NOMO-1 treated with dmso at 0.1 percent for 144 hours (cell line): ENCODE data around the gene RAB3B.
"Not testable (repeated sequence)": the region's sequence is repeated elsewhere in the genome, so short reads cannot be mapped to it uniquely, and the experiment has no call there.

Source experiments
- DNase-seq: peaks from one replicate; lab custom pipeline; 2025; ENCODE audit not compliant: unreplicated experiment; lab: John Stamatoyannopoulos, UW

Gene RAB3B

GRCh38 chr1:51875836-51876235, 114.7 kb downstream of the RAB3B start:
- DNase-seq: no peak

DNA sequence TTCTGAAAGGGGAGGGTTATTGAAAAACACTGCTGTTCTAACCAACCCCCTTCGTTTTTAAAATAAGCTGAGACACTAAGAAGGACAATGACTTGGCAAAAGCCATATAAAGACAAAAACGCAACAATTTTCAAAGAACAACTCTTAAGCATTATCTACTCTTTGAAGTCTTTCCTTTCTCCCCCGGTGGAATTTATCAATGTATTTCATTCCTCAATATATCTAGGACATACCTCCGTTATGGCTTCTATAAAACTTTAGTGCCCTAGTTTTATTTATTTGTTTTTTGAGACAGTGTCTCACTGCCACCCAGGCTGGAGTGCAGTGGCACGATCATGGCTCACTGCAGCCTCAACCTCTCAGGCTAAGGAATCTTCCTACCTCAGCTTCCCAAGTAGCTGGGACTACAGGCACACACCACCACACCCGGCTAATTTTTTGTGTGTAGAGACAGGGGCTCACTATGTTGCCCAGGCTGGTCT, 115.2 kb downstream of the RAB3B start:
- DNase-seq: no peak

GRCh38 chr1:51873270-51873669, 117.2 kb downstream of the RAB3B start:
- not testable (repeated sequence) for DNase-seq

GRCh38 chr1:51871351-51871975, 119.0 kb downstream of the RAB3B start:
- DNase-seq: no peak

GRCh38 chr1:51870603-51871350, 119.7 kb downstream of the RAB3B start:
- no peak for DNase-seq

DNA sequence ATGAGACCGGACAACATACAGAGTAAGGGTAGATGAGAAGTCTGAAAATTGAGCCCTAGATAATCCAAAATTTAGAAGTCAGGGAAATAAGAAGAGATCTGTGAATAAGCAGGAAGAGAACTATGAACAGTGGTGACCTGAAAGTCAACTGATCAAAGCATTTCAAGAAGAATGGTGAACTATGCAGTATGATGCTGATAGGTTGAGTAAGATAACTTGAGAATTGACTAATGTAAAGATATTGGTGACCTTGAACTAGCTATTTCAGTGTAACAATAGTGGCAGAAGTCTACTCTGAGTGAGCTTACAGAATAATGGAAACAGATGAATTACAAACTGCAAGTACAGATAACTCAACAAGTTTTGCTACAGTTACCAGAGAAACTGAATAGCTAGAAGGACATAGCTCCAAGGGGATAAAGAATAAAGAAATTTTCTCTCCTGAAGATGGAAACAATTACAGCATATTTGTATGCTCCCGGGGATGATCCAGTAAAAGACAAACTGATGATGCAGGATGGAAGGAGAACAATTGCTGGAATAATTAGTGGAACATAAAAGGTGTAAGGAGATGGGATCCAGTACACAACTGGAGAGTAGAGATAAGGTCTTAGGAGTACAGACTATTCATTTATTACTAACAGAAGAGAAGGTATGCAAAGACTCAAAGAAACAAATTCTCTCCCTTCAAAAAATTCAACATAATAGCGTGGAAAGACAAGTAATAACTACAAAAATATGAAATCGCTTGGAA, 122.8 kb downstream of the RAB3B start:
- no peak for DNase-seq

DNA sequence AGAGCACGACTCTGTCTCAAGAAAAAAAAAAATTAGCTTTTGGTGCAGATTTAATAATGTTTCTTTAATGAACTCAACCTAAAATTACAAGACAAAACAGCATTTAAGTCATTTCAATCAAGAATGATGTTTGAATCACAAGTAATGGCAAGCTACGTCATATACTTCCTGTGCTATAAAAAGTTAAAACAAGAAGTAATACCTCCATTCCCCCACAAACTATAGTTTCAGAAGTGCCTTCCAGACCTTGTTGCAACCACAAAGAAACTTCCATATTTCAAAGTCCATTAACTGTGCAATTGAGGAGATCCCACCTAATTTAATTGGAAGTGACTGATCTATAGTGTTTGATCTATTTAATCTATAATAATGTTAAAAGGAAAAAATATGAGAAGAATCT, 127.1 kb downstream of the RAB3B start:
- peak; percentile 55 for DNase-seq

GRCh38 chr1:51861669-51862068, 128.8 kb downstream of the RAB3B start:
- DNase-seq: no peak

DNA sequence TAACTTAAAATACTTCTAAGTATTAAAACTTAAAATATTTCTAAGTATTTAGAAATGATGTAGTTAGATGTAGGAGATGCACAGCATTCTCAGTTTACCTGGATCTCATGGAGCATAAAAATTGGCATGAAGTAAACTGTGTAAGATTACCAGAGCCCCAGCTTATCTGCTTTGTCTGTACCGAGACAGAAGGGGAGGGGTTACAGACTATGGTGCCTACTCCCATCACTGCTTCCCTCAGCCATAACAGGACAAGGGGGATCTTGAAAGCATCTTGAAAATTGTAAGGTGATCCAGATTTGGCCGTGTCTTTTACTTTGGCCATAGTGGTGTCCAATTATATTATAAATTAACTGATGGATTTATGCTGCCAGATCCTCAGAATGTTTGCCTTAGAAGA, 130.8 kb downstream of the RAB3B start:
- DNase-seq: no peak

- no peak for DNase-seq
Measured at GRCh38 chr1:51859333-51859732, 131.2 kb downstream of the RAB3B start.

DNA sequence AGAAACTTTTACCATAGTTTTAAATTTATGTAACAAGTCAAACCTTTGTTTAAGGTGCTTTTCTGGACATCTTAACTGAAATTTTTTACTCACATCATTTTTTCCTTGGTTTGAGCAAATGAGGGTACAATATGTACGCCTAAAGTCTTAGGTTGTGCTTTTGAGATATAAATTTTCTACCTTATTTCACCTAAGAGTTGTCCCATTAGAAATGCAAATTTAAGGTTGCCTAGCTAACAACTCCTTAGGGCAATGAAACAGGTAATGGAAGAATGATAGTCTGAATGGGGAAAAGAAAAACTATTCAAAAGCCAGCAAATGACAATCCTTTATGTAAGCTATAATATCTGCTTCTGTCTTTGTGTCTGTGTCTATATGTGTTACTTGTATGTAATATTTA, 131.6 kb downstream of the RAB3B start:
- no peak for DNase-seq
